ENCODE results near the gene OSTC. TPM values are rescaled to one million over a fixed set of nuclear protein-coding genes. Genes with fewer than 3 reads are reported as not detected.
"Not testable (repeated sequence)": the region's sequence is repeated elsewhere in the genome, so short reads cannot be mapped to it uniquely, and the experiment has no call there.

Gene OSTC
- total and polyA plus RNA-seq, 10 donors = 53.8 to 105 (median 62.4) TPM

DNA sequence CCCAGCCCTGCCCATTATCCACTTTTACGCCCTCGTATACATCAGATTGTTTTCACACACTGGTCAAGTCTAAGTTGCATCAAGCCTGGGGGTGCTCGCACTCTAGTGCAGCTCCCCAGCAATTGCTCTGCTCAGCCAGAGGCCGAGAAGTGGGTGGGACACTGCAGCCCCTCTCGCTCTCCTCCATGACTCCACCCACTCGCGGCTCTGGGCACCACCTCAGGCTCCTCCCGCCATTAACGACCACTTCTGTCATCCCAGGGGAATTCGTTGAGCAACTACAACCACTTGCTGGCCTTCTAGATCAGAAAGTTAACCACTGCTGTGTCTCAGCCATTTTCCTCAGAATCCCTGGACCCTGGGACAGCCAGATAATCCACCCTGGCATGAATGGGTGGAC is 58.8 kb downstream of the OSTC start:
- DNase-seq = no peak
- WGBS, 5 donors = 86 to 91% (median 87%) methylated on average over 10 of the region's 10 CpGs

DNA sequence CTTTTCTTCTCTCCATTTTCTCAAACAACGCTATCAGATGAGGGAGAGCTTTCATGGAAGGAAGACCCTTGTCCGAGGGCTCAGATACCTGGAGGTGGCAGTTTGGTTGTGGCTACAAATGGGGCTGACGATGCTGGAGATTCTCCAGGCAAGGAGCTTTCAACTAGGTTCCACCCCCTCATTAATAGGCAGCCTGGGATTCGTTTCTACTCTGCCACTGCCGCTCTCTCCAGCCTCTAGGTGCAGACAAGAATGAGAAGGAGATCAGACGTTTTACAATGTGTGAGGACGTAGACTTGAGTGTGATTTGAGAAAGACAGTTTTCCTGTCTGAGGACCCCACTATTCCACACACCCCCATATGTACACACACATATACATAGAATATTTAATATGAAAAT is 59.3 kb downstream of the OSTC start:
- H3K9me3 ChIP-seq = no peaks in the 10 kb centered on the region
- no peaks in the 10 kb centered on the region for H3K27me3 ChIP-seq (replicated peaks in 1 of 7)
- WGBS, 5 donors = 71 to 82% (median 77%) methylated on average over 7 of the region's 7 CpGs
- no peaks in the 10 kb centered on the region for H3K4me1 ChIP-seq
- H3K27ac ChIP-seq = no peak overlapping the region
- H3K36me3 ChIP-seq = no peaks in the 10 kb centered on the region
- DNase-seq = no peak
- TF ChIP-seq POLR2A (IDR thresholded peaks at IDR 0.05) (no peak), POLR2AphosphoS5 (IDR thresholded peaks at IDR 0.05) (no peak)
- TF ChIP-seq, protein P1, sequence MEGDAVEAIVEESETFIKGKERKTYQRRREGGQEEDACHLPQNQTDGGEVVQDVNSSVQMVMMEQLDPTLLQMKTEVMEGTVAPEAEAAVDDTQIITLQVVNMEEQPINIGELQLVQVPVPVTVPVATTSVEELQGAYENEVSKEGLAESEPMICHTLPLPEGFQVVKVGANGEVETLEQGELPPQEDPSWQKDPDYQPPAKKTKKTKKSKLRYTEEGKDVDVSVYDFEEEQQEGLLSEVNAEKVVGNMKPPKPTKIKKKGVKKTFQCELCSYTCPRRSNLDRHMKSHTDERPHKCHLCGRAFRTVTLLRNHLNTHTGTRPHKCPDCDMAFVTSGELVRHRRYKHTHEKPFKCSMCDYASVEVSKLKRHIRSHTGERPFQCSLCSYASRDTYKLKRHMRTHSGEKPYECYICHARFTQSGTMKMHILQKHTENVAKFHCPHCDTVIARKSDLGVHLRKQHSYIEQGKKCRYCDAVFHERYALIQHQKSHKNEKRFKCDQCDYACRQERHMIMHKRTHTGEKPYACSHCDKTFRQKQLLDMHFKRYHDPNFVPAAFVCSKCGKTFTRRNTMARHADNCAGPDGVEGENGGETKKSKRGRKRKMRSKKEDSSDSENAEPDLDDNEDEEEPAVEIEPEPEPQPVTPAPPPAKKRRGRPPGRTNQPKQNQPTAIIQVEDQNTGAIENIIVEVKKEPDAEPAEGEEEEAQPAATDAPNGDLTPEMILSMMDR (IDR thresholded peaks at IDR 0.05 in 8 of 11, conservative IDR thresholded peaks at IDR 0.05 in 3 of 11) = no peak
- intact Hi-C loops (cut with DNase I; ENCODE audit: low total_unique reads) = no loop called here
- H3K4me3 ChIP-seq = no peak overlapping the region

More for the DNA sequence above, 58.8 kb downstream of the OSTC start:
- H3K4me3 ChIP-seq = no peak overlapping the region
- intact Hi-C loops (cut with DNase I; ENCODE audit: low total_unique reads) = no loop called here
- H3K4me1 ChIP-seq = no peaks in the 10 kb centered on the region
- TF ChIP-seq POLR2A (IDR thresholded peaks at IDR 0.05) (no peak), POLR2AphosphoS5 (IDR thresholded peaks at IDR 0.05) (no peak)
- TF ChIP-seq, protein P1 (IDR thresholded peaks at IDR 0.05 in 8 of 11, conservative IDR thresholded peaks at IDR 0.05 in 3 of 11) = no peak
- H3K9me3 ChIP-seq = no peaks in the 10 kb centered on the region
- H3K27me3 ChIP-seq (replicated peaks in 1 of 7) = no peaks in the 10 kb centered on the region
- H3K27ac ChIP-seq = no peak overlapping the region
- no peaks in the 10 kb centered on the region for H3K36me3 ChIP-seq

DNA sequence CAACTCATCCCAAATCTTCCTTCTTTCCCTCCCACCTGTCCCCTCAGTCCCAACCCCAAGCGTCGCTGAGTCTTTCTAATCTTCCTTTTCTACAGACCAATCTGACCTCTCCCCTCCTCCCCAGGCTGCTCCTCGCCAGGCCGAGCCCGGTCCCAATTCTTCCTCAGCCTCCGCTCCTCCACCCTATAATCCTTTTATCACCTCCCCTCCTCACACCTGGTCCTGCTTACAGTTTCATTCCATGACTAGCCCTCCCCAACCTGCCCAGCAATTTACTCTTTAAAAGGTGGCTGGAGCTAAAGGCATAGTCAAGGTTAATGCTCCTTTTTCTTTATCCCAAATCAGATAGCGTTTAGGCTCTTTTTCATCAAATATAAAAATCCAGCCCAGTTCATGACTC is 60.2 kb downstream of the OSTC start:
- 72 to 89% (median 86%) methylated on average over 7 of the region's 7 CpGs for WGBS, 5 donors
- DNase-seq; H3K4me1 ChIP-seq; H3K36me3 ChIP-seq; intact Hi-C loops (cut with DNase I; ENCODE audit: low total_unique reads); H3K4me3 ChIP-seq; H3K9me3 ChIP-seq; H3K27me3 ChIP-seq (replicated peaks in 1 of 7); H3K27ac ChIP-seq: not testable (repeated sequence)

DNA sequence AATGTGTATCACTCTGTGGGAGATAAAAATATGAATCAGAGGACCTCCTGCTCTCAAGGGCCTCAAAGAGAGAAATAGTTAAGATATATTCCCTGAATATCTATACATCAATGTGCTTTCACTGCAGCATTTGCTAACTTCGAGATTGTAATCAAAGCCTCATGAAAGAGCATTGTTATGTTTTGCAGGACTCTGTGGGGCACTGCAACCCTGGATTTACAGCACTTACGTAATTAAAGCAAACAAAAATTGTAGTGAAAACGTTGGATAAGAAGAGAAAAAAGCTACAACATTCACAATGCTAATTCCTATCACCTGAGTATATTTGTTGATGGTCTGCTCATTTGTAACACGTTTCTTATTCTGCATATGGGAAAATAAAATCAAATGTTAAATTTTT is 64.5 kb downstream of the OSTC start:
- H3K4me1 ChIP-seq = no peaks in the 10 kb centered on the region
- WGBS, 5 donors = 60 to 77% (median 68%) methylated on average over 4 of the region's 4 CpGs
- H3K36me3 ChIP-seq = no peaks in the 10 kb centered on the region
- intact Hi-C loops (cut with DNase I; ENCODE audit: low total_unique reads) = no loop called here
- H3K9me3 ChIP-seq = no peaks in the 10 kb centered on the region
- no peak for DNase-seq
- no peaks in the 10 kb centered on the region for H3K27me3 ChIP-seq (replicated peaks in 1 of 7)
- no peak overlapping the region for H3K4me3 ChIP-seq
- TF ChIP-seq, protein P1 (IDR thresholded peaks at IDR 0.05 in 8 of 11, conservative IDR thresholded peaks at IDR 0.05 in 3 of 11) = no peak
- TF ChIP-seq POLR2A (IDR thresholded peaks at IDR 0.05) (no peak), POLR2AphosphoS5 (IDR thresholded peaks at IDR 0.05) (no peak)
- no peak overlapping the region for H3K27ac ChIP-seq

DNA sequence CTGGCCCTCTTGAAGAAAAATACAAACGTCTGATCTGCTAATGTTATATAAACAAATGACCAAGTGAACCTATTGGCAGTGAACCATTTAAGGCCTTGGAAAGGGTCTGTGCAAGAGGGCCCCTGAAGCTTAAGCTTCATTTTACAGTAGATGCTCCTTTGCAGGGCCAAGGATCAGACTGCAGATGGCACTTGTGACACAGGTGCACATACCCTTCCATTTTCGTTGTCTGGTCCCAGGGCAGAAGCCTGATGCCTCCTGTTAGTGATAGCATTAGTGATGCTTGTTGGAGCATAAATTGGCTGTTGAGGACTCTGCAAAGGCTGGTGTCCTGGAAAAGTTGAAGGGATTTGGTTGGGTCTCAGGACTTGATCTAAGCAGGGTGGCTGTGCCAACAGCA is 65.9 kb downstream of the OSTC start:
- no peak overlapping the region for H3K27ac ChIP-seq
- H3K4me3 ChIP-seq = no peak overlapping the region
- DNase-seq = no peak
- TF ChIP-seq POLR2A (IDR thresholded peaks at IDR 0.05) (no peak), POLR2AphosphoS5 (IDR thresholded peaks at IDR 0.05) (no peak)
- TF ChIP-seq, protein P1 (IDR thresholded peaks at IDR 0.05 in 8 of 11, conservative IDR thresholded peaks at IDR 0.05 in 3 of 11) = no peak
- WGBS, 5 donors = 36 to 63% (median 57%) methylated on average over 2 of the region's 2 CpGs
- intact Hi-C loops (cut with DNase I; ENCODE audit: low total_unique reads) = no loop called here
- no peaks in the 10 kb centered on the region for H3K36me3 ChIP-seq
- H3K4me1 ChIP-seq = no peaks in the 10 kb centered on the region
- no peaks in the 10 kb centered on the region for H3K9me3 ChIP-seq
- H3K27me3 ChIP-seq (replicated peaks in 1 of 7) = no peaks in the 10 kb centered on the region

Data from spleen (tissue), 11 donors.